A549 (cell line): ENCODE measurements around the gene HADHA. TPM values are rescaled to one million over a fixed set of nuclear protein-coding genes. Genes with fewer than 3 reads are reported as not detected.
"Not testable (repeated sequence)": the region's sequence is repeated elsewhere in the genome, so short reads cannot be mapped to it uniquely, and the experiment has no call there.

Experiments
- ATAC-seq, 2 experiments: fragments of 200-7000 bp in 1 of 2; fragments of >200 bp in 1 of 2; cut with Nextera tagmentation in 1 of 2; cut with Tn5 transposase in 1 of 2; 3 replicates each; pipeline versions ENCODE4 v1.8.0 to v1.9.1; 2018 to 2020; ENCODE audit warnings: mild to moderate bottlenecking in 1 of 2, moderate library complexity in 1 of 2
- CTCF ChIA-PET: fragments of 300-600 bp; sonication (Branson Sonifier 250); formaldehyde crosslinking; extraction: SDS; loops from one replicate; lab custom pipeline; 2021; ENCODE audit warnings: antibody characterized with exemption, inconsistent platforms; lab: Yijun Ruan, JAX
- POLR2A ChIA-PET: fragments of 350-600 bp; formaldehyde crosslinking; extraction: SDS; loops from one replicate; lab custom pipeline; 2021; ENCODE audit warnings: antibody characterized with exemption, inconsistent platforms; lab: Yijun Ruan, JAX
- DNase-seq, 2 experiments: peaks; one replicate each; pipeline versions ENCODE4 v3.0.0 to v3.0.0-alpha.2; 2011 to 2016; ENCODE audit warnings: low read depth in 1 of 2, low spot score in 1 of 2
- FAIRE-seq: peaks from 2 replicates; lab custom pipeline; 2011; peaks lifted over from hg19 to GRCh38; lab: Jason Lieb, UNC
- H3K27ac ChIP-seq, 2 experiments: fragments of >200 bp; sonication (Bioruptor Twin); formaldehyde crosslinking; 3 replicates each; pipeline ENCODE4 v1.5.1; 2016 to 2017
- H3K4me1 ChIP-seq: fragments of >200 bp; sonication (Bioruptor Twin); formaldehyde crosslinking; 3 replicates; pipeline ENCODE4 v1.6.1; 2016
- H3K4me2 ChIP-seq: fragments of >200 bp; sonication (Bioruptor Twin); formaldehyde crosslinking; 3 replicates; pipeline ENCODE4 v1.6.1; 2016
- H3K4me3 ChIP-seq: fragments of >200 bp; sonication (Bioruptor Twin); formaldehyde crosslinking; 3 replicates; pipeline ENCODE4 v1.5.1; 2016
- H3K9me3 ChIP-seq: fragments of >200 bp; sonication (Bioruptor Twin); formaldehyde crosslinking; 3 replicates; pipeline ENCODE4 v1.6.1; 2016
- ATOH8 ChIP-seq: fragments of 250-450 bp; sonication (Bioruptor Pico); IDR thresholded peaks from 2 replicates; pipeline ENCODE4 v1.5.0; 2020; ENCODE audit warnings: low read depth, mild to moderate bottlenecking, moderate library complexity
- BCL3 ChIP-seq: fragments of >200 bp; sonication (Bioruptor Twin); formaldehyde crosslinking; IDR thresholded peaks from 3 replicates; pipeline ENCODE4 v1.6.1; 2016
- BHLHE40 ChIP-seq: IDR thresholded peaks from 2 replicates; pipeline ENCODE4 v1.6.1; 2012; ENCODE audit warnings: low read depth, low read length, inconsistent platforms
- CBX2 ChIP-seq: fragments of 200-600 bp; sonication (generic); IDR thresholded peaks from 2 replicates; pipeline ENCODE4 v1.6.1; 2016; ENCODE audit warnings: low read depth, mild to moderate bottlenecking, borderline replicate concordance
- CBX8 ChIP-seq: fragments of 200-600 bp; sonication (generic); IDR thresholded peaks from 2 replicates; pipeline ENCODE4 v1.6.1; 2016
- CHD2 ChIP-seq: fragments of 150-350 bp; IDR thresholded peaks from 2 replicates; pipeline ENCODE4 v1.6.1; 2014; ENCODE audit warnings: low read length; ENCODE audit not compliant: partially characterized antibody
- CHD4 ChIP-seq: fragments of 200-600 bp; sonication (generic); IDR thresholded peaks from 2 replicates; pipeline ENCODE4 v1.6.1; 2016; ENCODE audit warnings: antibody characterized with exemption, mild to moderate bottlenecking, borderline replicate concordance
- E2F6 ChIP-seq: IDR thresholded peaks from 2 replicates; pipeline ENCODE4 v1.6.1; 2012; ENCODE audit warnings: low read depth, borderline replicate concordance
- EP300 ChIP-seq, 2 experiments: fragments of >200 bp; sonication (Bioruptor Twin); formaldehyde crosslinking; IDR thresholded peaks; 2 replicates in 1 of 2; 3 replicates in 1 of 2; pipeline ENCODE4 v1.6.1; 2016 to 2017
- FOXS1 ChIP-seq: fragments of 250-450 bp; sonication (Bioruptor Pico); IDR thresholded peaks from 2 replicates; pipeline ENCODE4 v1.5.0; 2020; ENCODE audit warnings: mild to moderate bottlenecking, moderate library complexity
- HES2 ChIP-seq: fragments of >200 bp; sonication (Bioruptor Twin); formaldehyde crosslinking; IDR thresholded peaks from 2 replicates; pipeline ENCODE4 v1.6.1; 2016
- HEYL ChIP-seq: fragments of 250-450 bp; sonication (Bioruptor Pico); IDR thresholded peaks from 2 replicates; pipeline ENCODE4 v1.8.0; 2021; ENCODE audit warnings: mild to moderate bottlenecking, moderate library complexity
- HOXA7 ChIP-seq: fragments of 250-450 bp; sonication (Bioruptor Pico); IDR thresholded peaks from 2 replicates; pipeline ENCODE4 v1.5.0; 2020; ENCODE audit warnings: mild to moderate bottlenecking, moderate library complexity
- HOXB13 ChIP-seq: fragments of 250-450 bp; sonication (Bioruptor Pico); IDR thresholded peaks from 2 replicates; pipeline ENCODE4 v1.5.0; 2020; ENCODE audit warnings: low read depth, mild to moderate bottlenecking, moderate library complexity
- HOXB5 ChIP-seq: fragments of 250-450 bp; sonication (Bioruptor Pico); IDR thresholded peaks from 2 replicates; pipeline ENCODE4 v1.5.0; 2020; ENCODE audit warnings: mild to moderate bottlenecking, moderate library complexity
- JUN ChIP-seq, 2 experiments: fragments of >200 bp; sonication (Bioruptor Twin); formaldehyde crosslinking; IDR thresholded peaks; 2 replicates in 1 of 2; 3 replicates in 1 of 2; pipeline ENCODE4 v1.6.1; 2016 to 2017
- NFE2L2 ChIP-seq: fragments of 150-350 bp; conservative IDR thresholded peaks from 2 replicates; pipeline ENCODE4 v1.6.1; 2014; ENCODE audit warnings: low read length
- PHF8 ChIP-seq: fragments of 200-600 bp; sonication (generic); IDR thresholded peaks from 2 replicates; pipeline ENCODE4 v1.6.1; 2016; ENCODE audit warnings: low read depth, mild to moderate bottlenecking, antibody characterized with exemption, moderate library complexity, borderline replicate concordance
- POLR2A ChIP-seq: IDR thresholded peaks from 2 replicates; pipeline ENCODE4 v1.6.1; 2012; ENCODE audit warnings: mild to moderate bottlenecking, low read length
- RAD21 ChIP-seq, 2 experiments: fragments of >200 bp in 1 of 2; sonication (Bioruptor Twin) in 1 of 2; formaldehyde crosslinking in 1 of 2; IDR thresholded peaks in 1 of 2; conservative IDR thresholded peaks in 1 of 2; 2 replicates in 1 of 2; 3 replicates in 1 of 2; pipeline ENCODE4 v1.6.1; 2012 to 2018; ENCODE audit warnings: inconsistent platforms in 1 of 2
- RCOR1 ChIP-seq: fragments of 150-350 bp; IDR thresholded peaks from 2 replicates; pipeline ENCODE4 v1.6.1; 2014; ENCODE audit warnings: antibody characterized with exemption, low read length, low read depth
- RFX5 ChIP-seq: fragments of 450-650 bp; IDR thresholded peaks from 2 replicates; pipeline ENCODE4 v1.7.1; 2014; ENCODE audit warnings: antibody characterized with exemption, mild to moderate bottlenecking, moderate library complexity
- RNF2 ChIP-seq: fragments of 200-600 bp; sonication (generic); IDR thresholded peaks from 2 replicates; pipeline ENCODE4 v1.6.1; 2016; ENCODE audit warnings: low read depth, mild to moderate bottlenecking, antibody characterized with exemption, moderate library complexity, borderline replicate concordance
- SREBF2 ChIP-seq: fragments of 450-650 bp; IDR thresholded peaks from 2 replicates; pipeline ENCODE4 v1.6.1; 2014; ENCODE audit warnings: mild to moderate bottlenecking, moderate library complexity
- TP53 ChIP-seq: fragments of 250-450 bp; sonication (Bioruptor Pico); IDR thresholded peaks from 2 replicates; pipeline ENCODE4 v1.5.0; 2021; ENCODE audit warnings: mild to moderate bottlenecking, moderate library complexity
- WGBS: methylation state at CpG from one replicate; pipeline ENCODE4 v1.1.6; 2017; ENCODE audit errors: missing lambda C conversion rate; 5-methylcytosine and 5-hydroxymethylcytosine counted together
- polyA plus RNA-seq, 4 experiments: library from polyadenylated mRNA; depleted of rRNA in 3 of 4; stranded (reverse); fragments of >200 nt; fragmentation: RNase III in 1 of 4; extraction: RNeasy Plus Mini Kit Qiagen cat#74134 plus additional on column Dnase treatment in 1 of 4; gene quantifications; 2 replicates in 3 of 4; 3 replicates in 1 of 4; pipeline ENCODE4 v1.2.3, GENCODE V29; 2011 to 2017

HADHA gene
- polyA plus RNA-seq, 2 of the 4 experiments (the other 2 are of a cell fraction), result 122 to 174 TPM

- no peak for ATAC-seq
- ChIA-PET CTCF (interaction anchor here (0.7 to 1.8 kb wide), 3 partner anchors 8 to 19 kb away, joined by 3 to 4 read pairs (median 4); no protein-coding TSS in a partner anchor), POLR2A (no interaction called here)
- no peak for FAIRE-seq
- no peak overlapping the region for H3K4me3 ChIP-seq
- TF ChIP-seq BHLHE40, result no peak
- TF ChIP-seq NFE2L2, result no peak
- no peak for TF ChIP-seq RCOR1
- no peak for TF ChIP-seq JUN (IDR thresholded peaks at IDR 0.05)
- TF ChIP-seq POLR2A, result no peak
- no peak for TF ChIP-seq TP53 (CRISPR knock-in tag)
- no peak for TF ChIP-seq ATOH8 (CRISPR knock-in tag)
- no peak for TF ChIP-seq HEYL (CRISPR knock-in tag)
- TF ChIP-seq HOXB5 (CRISPR knock-in tag), result no peak
- TF ChIP-seq RNF2, result no peak
- TF ChIP-seq BCL3, result no peak
- TF ChIP-seq HOXA7, result no peak
- TF ChIP-seq CBX2, result no peak
- TF ChIP-seq E2F6, result no peak
- H3K4me1 ChIP-seq, result peaks cover 15% of the 10 kb centered on the region; the same call in 2 of the 3 replicates
- no peaks in the 10 kb centered on the region for H3K9me3 ChIP-seq
- no peak overlapping the region for H3K27ac ChIP-seq
- no peak overlapping the region for H3K4me2 ChIP-seq
- DNase-seq, result no peak
Measured at GRCh38 chr2:26270373-26270772, 25.9 kb upstream of the HADHA start.

GRCh38 chr2:26269571-26270158 lies 25.2 kb upstream of the HADHA start:
- WGBS, result 93% methylated on average over 6 of the region's 6 CpGs
- FAIRE-seq (no peak), DNase-seq (no peak), ATAC-seq (no peak)
- TF ChIP-seq HOXA7, result no peak
- no peak for TF ChIP-seq CHD2
- TF ChIP-seq HOXB13, result no peak
- no peak for TF ChIP-seq CBX8
- no peak for TF ChIP-seq HES2
- no peak for TF ChIP-seq HEYL (CRISPR knock-in tag)
- no peak for TF ChIP-seq RFX5
- no peak for TF ChIP-seq EP300 (IDR thresholded peaks at IDR 0.05)
- TF ChIP-seq CHD4, result no peak
- TF ChIP-seq BHLHE40, result no peak
- no peak for TF ChIP-seq RNF2
- TF ChIP-seq SREBF2, result no peak
- TF ChIP-seq FOXS1 (CRISPR knock-in tag), result no peak
- TF ChIP-seq RAD21 (conservative IDR thresholded peaks at IDR 0.05 in 1 of 2, IDR thresholded peaks at IDR 0.05 in 1 of 2), result no peak
- no peak for TF ChIP-seq PHF8
- Histone ChIP-seq H3K4me3 (no peak overlapping the region), H3K9me3 (no peaks in the 10 kb centered on the region), H3K27ac (no peak overlapping the region), H3K4me1 (peaks cover 15% of the 10 kb centered on the region; the same call in 2 of the 3 replicates), H3K4me2 (no peak overlapping the region)
- ChIA-PET CTCF (interaction anchor here (0.7 to 1.8 kb wide), 3 partner anchors 11 to 53 kb away, joined by 3 to 4 read pairs (median 4); no protein-coding TSS in a partner anchor), POLR2A (no interaction called here)

GRCh38 chr2:26268670-26269385 lies 24.4 kb upstream of the HADHA start:
- whole genome bisulfite sequencing, result 95% methylated on average over 12 of the region's 12 CpGs
- DNase-seq, H3K4me1 ChIP-seq, H3K27ac ChIP-seq, FAIRE-seq, POLR2A ChIA-PET, H3K9me3 ChIP-seq, ATAC-seq, H3K4me2 ChIP-seq, H3K4me3 ChIP-seq: not testable (repeated sequence)
- CTCF ChIA-PET, result interaction anchor here (0.9 kb wide), 1 partner anchor 51 kb away, joined by 4 read pairs; no protein-coding TSS in a partner anchor
